HEK293 (cell line): Measurements from ENCODE around the gene CSNK1G3.

ENCODE experiments used
- CTCF ChIA-PET: fragments of 350-600 bp; formaldehyde crosslinking; extraction: SDS; loops from one replicate; lab custom pipeline; 2021; ENCODE audit warnings: antibody characterized with exemption; lab: Yijun Ruan, JAX
- POLR2A ChIA-PET: fragments of 300-600 bp; formaldehyde crosslinking; extraction: SDS; loops from one replicate; lab custom pipeline; 2020; ENCODE audit warnings: antibody characterized with exemption, inconsistent platforms; lab: Yijun Ruan, JAX
- H3K27ac ChIP-seq: fragments of 200-500 bp; sonication (Bioruptor generic); 2 replicates; pipeline ENCODE4 v1.5.1; 2014; ENCODE audit warnings: low read depth, low read length, control low read depth, inconsistent platforms; ENCODE audit errors: extremely low read depth
- H3K36me3 ChIP-seq, 2 experiments: fragments of 200-500 bp in 1 of 2; sonication (Bioruptor generic) in 1 of 2; 1 replicate in 1 of 2; 2 replicates in 1 of 2; pipeline ENCODE4 v1.5.1; 2014 to 2017; ENCODE audit warnings: inconsistent platforms in 2 of 2, low read length in 2 of 2; ENCODE audit not compliant: control insufficient read depth in 2 of 2, insufficient read depth in 1 of 2
- H3K4me1 ChIP-seq: fragments of 200-500 bp; sonication (Bioruptor generic); 2 replicates; pipeline ENCODE4 v1.5.1; 2014; ENCODE audit warnings: mild to moderate bottlenecking, low read length, inconsistent platforms; ENCODE audit not compliant: control insufficient read depth, insufficient read depth
- H3K4me3 ChIP-seq: 2 replicates; pipeline ENCODE4 v1.5.1; 2011; ENCODE audit warnings: low read depth, mild to moderate bottlenecking, control low read depth, low read length, moderate library complexity
- H3K9me3 ChIP-seq: fragments of 200-500 bp; sonication (Bioruptor generic); 2 replicates; pipeline ENCODE4 v1.5.1; 2014; ENCODE audit warnings: low read depth, low read length, inconsistent platforms; ENCODE audit not compliant: control insufficient read depth, insufficient read depth
- BCL11A ChIP-seq: fragments of 450-650 bp; formaldehyde crosslinking; IDR thresholded peaks from 2 replicates; pipeline ENCODE4 v1.5.1; 2016; ENCODE audit warnings: low read depth, missing biosample characterization, missing genetic modification characterization
- HOXA7 ChIP-seq: sonication (generic); formaldehyde crosslinking; IDR thresholded peaks from 2 replicates; pipeline ENCODE4 v1.8.1; 2022; ENCODE audit warnings: missing genetic modification reagents, borderline replicate concordance
- PRDM1 ChIP-seq: fragments of 450-650 bp; formaldehyde crosslinking; IDR thresholded peaks from 2 replicates; pipeline ENCODE4; 2016; ENCODE audit warnings: missing biosample characterization, missing genetic modification characterization
- SETDB1 ChIP-seq: IDR thresholded peaks from one replicate; pipeline ENCODE4 v1.6.1; 2017; ENCODE audit warnings: mild to moderate bottlenecking, low read length, moderate library complexity, mixed read lengths; ENCODE audit not compliant: insufficient read length
- ZBTB48 ChIP-seq: fragments of 450-650 bp; formaldehyde crosslinking; IDR thresholded peaks from 2 replicates; pipeline ENCODE4 v1.5.1; 2016; ENCODE audit warnings: missing biosample characterization, missing genetic modification characterization
- ZFP41 ChIP-seq: fragments of 450-650 bp; formaldehyde crosslinking; IDR thresholded peaks from 2 replicates; pipeline ENCODE4 v1.5.1; 2016; ENCODE audit warnings: missing biosample characterization, missing genetic modification characterization, borderline replicate concordance
- ZNF18 ChIP-seq: fragments of 450-650 bp; formaldehyde crosslinking; IDR thresholded peaks from 2 replicates; pipeline ENCODE4 v1.5.1; 2016; ENCODE audit warnings: missing biosample characterization, missing genetic modification characterization
- ZNF302 ChIP-seq: fragments of 450-650 bp; formaldehyde crosslinking; IDR thresholded peaks from 2 replicates; pipeline ENCODE4 v1.5.1; 2016; ENCODE audit warnings: missing biosample characterization, missing genetic modification characterization, low read depth
- ZNF391 ChIP-seq: fragments of 450-650 bp; formaldehyde crosslinking; IDR thresholded peaks from 2 replicates; pipeline ENCODE4 v1.5.1; 2016; ENCODE audit warnings: low read depth, missing biosample characterization, missing genetic modification characterization, borderline replicate concordance
- ZNF426 ChIP-seq: fragments of 450-650 bp; formaldehyde crosslinking; IDR thresholded peaks from 2 replicates; pipeline ENCODE4 v1.5.1; 2017; ENCODE audit warnings: missing biosample characterization, missing genetic modification characterization, mild to moderate bottlenecking, inconsistent platforms, moderate library complexity
- ZNF473 ChIP-seq: fragments of 450-650 bp; formaldehyde crosslinking; IDR thresholded peaks from 2 replicates; pipeline ENCODE4 v1.5.1; 2017; ENCODE audit warnings: missing biosample characterization, missing genetic modification characterization
- ZNF548 ChIP-seq: fragments of 450-650 bp; formaldehyde crosslinking; IDR thresholded peaks from 2 replicates; pipeline ENCODE4 v1.5.1; 2016; ENCODE audit warnings: missing biosample characterization, missing genetic modification characterization
- ZNF558 ChIP-seq: fragments of 450-650 bp; formaldehyde crosslinking; IDR thresholded peaks from 2 replicates; pipeline ENCODE4 v1.5.1; 2016; ENCODE audit warnings: missing biosample characterization, missing genetic modification characterization
- ZNF626 ChIP-seq: fragments of 450-650 bp; sonication (Bioruptor Pico); formaldehyde crosslinking; IDR thresholded peaks from 2 replicates; pipeline ENCODE4 v1.5.1; 2018; ENCODE audit warnings: missing biosample characterization, missing genetic modification characterization, inconsistent platforms
- ZNF670 ChIP-seq: fragments of 450-650 bp; formaldehyde crosslinking; IDR thresholded peaks from 2 replicates; pipeline ENCODE4 v1.5.1; 2016; ENCODE audit warnings: missing biosample characterization, missing genetic modification characterization, low read depth
- ZNF701 ChIP-seq: fragments of 450-650 bp; formaldehyde crosslinking; IDR thresholded peaks from 2 replicates; pipeline ENCODE4 v1.5.1; 2016; ENCODE audit warnings: missing biosample characterization, missing genetic modification characterization
- ZNF837 ChIP-seq: fragments of 450-650 bp; formaldehyde crosslinking; IDR thresholded peaks from 2 replicates; pipeline ENCODE4 v1.5.1; 2016; ENCODE audit warnings: missing biosample characterization, missing genetic modification characterization
- ZSCAN16 ChIP-seq: fragments of 450-650 bp; formaldehyde crosslinking; IDR thresholded peaks from 2 replicates; pipeline ENCODE4 v1.5.1; 2016; ENCODE audit warnings: missing biosample characterization, missing genetic modification characterization
- TF ChIP-seq, protein P1 (sequence below): fragments of 450-650 bp; formaldehyde crosslinking; IDR thresholded peaks from 2 replicates; pipeline ENCODE4 v1.5.1; 2016; ENCODE audit warnings: missing biosample characterization, missing genetic modification characterization, borderline replicate concordance

The CSNK1G3 gene

GRCh38 chr5:123611406-123611709 lies 99.4 kb downstream of the CSNK1G3 start:
- ChIA-PET CTCF (interaction anchor here (0.7 to 2.0 kb wide), 20 partner anchors 12 to 1153 kb away, joined by 3 to 14 read pairs (median 4); partner anchors contain the start of gene CEP120), POLR2A (interaction anchor here (2.1 kb wide), 1 partner anchor 188 kb away, joined by 11 read pairs; the partner anchor contains the start of gene CEP120)
- Histone ChIP-seq H3K36me3 (peaks cover 16 to 19% of the 10 kb centered on the region in 2 experiments), H3K9me3 (no peaks in the 10 kb centered on the region), H3K4me3 (no peak overlapping the region), H3K27ac (no peak overlapping the region), H3K4me1 (no peaks in the 10 kb centered on the region)
- no peak for TF ChIP-seq ZNF701 (tag by site-specific recombination)
- TF ChIP-seq ZNF426 (tag by site-specific recombination), result no peak
- TF ChIP-seq, protein P1, sequence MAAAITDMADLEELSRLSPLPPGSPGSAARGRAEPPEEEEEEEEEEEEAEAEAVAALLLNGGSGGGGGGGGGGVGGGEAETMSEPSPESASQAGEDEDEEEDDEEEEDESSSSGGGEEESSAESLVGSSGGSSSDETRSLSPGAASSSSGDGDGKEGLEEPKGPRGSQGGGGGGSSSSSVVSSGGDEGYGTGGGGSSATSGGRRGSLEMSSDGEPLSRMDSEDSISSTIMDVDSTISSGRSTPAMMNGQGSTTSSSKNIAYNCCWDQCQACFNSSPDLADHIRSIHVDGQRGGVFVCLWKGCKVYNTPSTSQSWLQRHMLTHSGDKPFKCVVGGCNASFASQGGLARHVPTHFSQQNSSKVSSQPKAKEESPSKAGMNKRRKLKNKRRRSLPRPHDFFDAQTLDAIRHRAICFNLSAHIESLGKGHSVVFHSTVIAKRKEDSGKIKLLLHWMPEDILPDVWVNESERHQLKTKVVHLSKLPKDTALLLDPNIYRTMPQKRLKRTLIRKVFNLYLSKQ (tag by site-specific recombination), result no peak

- H3K27ac ChIP-seq, result no peak overlapping the region
- CTCF ChIA-PET, result no interaction called here
- H3K9me3 ChIP-seq, result no peaks in the 10 kb centered on the region
- TF ChIP-seq ZNF558 (tag by site-specific recombination), result no peak
- no peak for TF ChIP-seq ZNF473 (tag by site-specific recombination)
- 0 out of 2 replicates have a peak, but pooled peaks have one; percentile 9 for TF ChIP-seq PRDM1 (tag by site-specific recombination)
- TF ChIP-seq HOXA7 (CRISPR knock-in tag), result no peak
- TF ChIP-seq ZNF18, result no peak
- no peak for TF ChIP-seq ZBTB48 (tag by site-specific recombination)
- H3K4me3 ChIP-seq, result no peak overlapping the region
- H3K36me3 ChIP-seq, result peaks cover 16 to 23% of the 10 kb centered on the region in 2 experiments
- H3K4me1 ChIP-seq, result no peaks in the 10 kb centered on the region
- POLR2A ChIA-PET, result no interaction called here
Observed at GRCh38 chr5:123617561-123617960, 105.6 kb downstream of the CSNK1G3 start.

- ChIA-PET POLR2A (no interaction called here), CTCF (no interaction called here)
- H3K9me3 ChIP-seq, result no peaks in the 10 kb centered on the region; the same call in 1 of the 2 replicates
- no peak for TF ChIP-seq ZNF558 (tag by site-specific recombination)
- peak; percentile 91 for TF ChIP-seq SETDB1
- TF ChIP-seq BCL11A (tag by site-specific recombination), result no peak
- no peak for TF ChIP-seq ZNF391 (tag by site-specific recombination)
- TF ChIP-seq ZSCAN16 (tag by site-specific recombination), result no peak
- no peak for TF ChIP-seq ZFP41 (tag by site-specific recombination)
- TF ChIP-seq ZNF837 (tag by site-specific recombination), result no peak
- TF ChIP-seq ZNF626 (tag by site-specific recombination), result 0 out of 2 replicates have a peak, but pooled peaks have one; percentile 16
- no peak for TF ChIP-seq ZNF302 (tag by site-specific recombination)
- TF ChIP-seq ZNF548, result no peak
- TF ChIP-seq ZNF670 (tag by site-specific recombination), result no peak
- H3K4me3 ChIP-seq, result no peak overlapping the region
- H3K27ac ChIP-seq, result no peak overlapping the region
- no peaks in the 10 kb centered on the region for H3K4me1 ChIP-seq
- no peaks in the 10 kb centered on the region for H3K36me3 ChIP-seq
Observed at GRCh38 chr5:123626051-123626450, 114.1 kb downstream of the CSNK1G3 start.
